Thyroid gland (tissue), 4 donors: ENCODE data around the gene CLDN5. TPM values are rescaled to one million over a fixed set of nuclear protein-coding genes. Genes with fewer than 3 reads are reported as not detected.

Experiments
- DNase-seq, 2 donors: peaks; one replicate each; pipeline ENCODE4 v3.0.0-alpha.2; 2019
- H3K27ac ChIP-seq, 3 donors: fragments of 200-600 bp; sonication (generic); 1 replicate in 2 of 3; 2 replicates in 1 of 3; pipeline ENCODE4 v1.5.1; 2016 to 2019; ENCODE audit warnings: mild to moderate bottlenecking in 1 of 3, moderate library complexity in 1 of 3
- H3K27me3 ChIP-seq: fragments of 200-600 bp; sonication (generic); one replicate; pipeline ENCODE4 v1.5.1; 2019
- H3K36me3 ChIP-seq, 2 donors: fragments of 200-600 bp; sonication (generic); one replicate each; pipeline ENCODE4 v1.5.1; 2016 to 2019
- H3K4me1 ChIP-seq, 2 donors: fragments of 200-600 bp; sonication (generic); one replicate each; pipeline ENCODE4 v1.5.1; 2017 to 2019
- H3K4me3 ChIP-seq, 3 donors: fragments of 200-600 bp; sonication (generic); replicated peaks in 1 of 3; 1 replicate in 2 of 3; 2 replicates in 1 of 3; pipeline ENCODE4 v1.5.1; 2016; ENCODE audit warnings: mild to moderate bottlenecking in 1 of 3
- H3K9me3 ChIP-seq: fragments of 200-600 bp; sonication (generic); one replicate; pipeline ENCODE4 v1.5.1; 2017
- CTCF ChIP-seq, 6 experiments: fragments of 200-600 bp in 3 of 6; fragments of 450-650 bp in 3 of 6; sonication (generic) in 3 of 6; IDR thresholded peaks; one replicate each; pipeline ENCODE4 v1.5.1; 2016 to 2019; ENCODE audit warnings: antibody characterized with exemption in 6 of 6, mild to moderate bottlenecking in 2 of 6, inconsistent platforms in 1 of 6, moderate library complexity in 1 of 6
- POLR2A ChIP-seq, 2 donors: fragments of 450-650 bp; IDR thresholded peaks; one replicate each; pipeline ENCODE4 v1.6.1; 2017; ENCODE audit warnings: antibody characterized with exemption in 2 of 2, mild to moderate bottlenecking in 2 of 2, moderate library complexity in 1 of 2
- WGBS, 2 donors: methylation state at CpG; one replicate each; pipeline ENCODE4 v1.1.5; 2017; 5-methylcytosine and 5-hydroxymethylcytosine counted together
- intact Hi-C: fragments of 100-400 bp; cut with DNase I; formaldehyde crosslinking; loops from one replicate; pipeline ENCODE4 v1.15.1; 2023
- total RNA-seq, 4 donors: library from RNA; depleted of rRNA; stranded (reverse); fragments of >200 nt; gene quantifications; one replicate each; pipeline ENCODE4 v1.2.3, GENCODE V29; 2016

CLDN5 gene
- total RNA-seq, 4 donors from 2014 or later: 71.8 to 303 (median 131) TPM

- 89% methylated on average over 8 of the region's 8 CpGs for WGBS, 2 donors
- H3K4me3 ChIP-seq: no peak overlapping the region
- intact Hi-C loops: no loop called here
These were observed 40.5 kb downstream of the CLDN5 start for GRCh38 chr22:19483481-19484244.

GRCh38 chr22:19482297-19482696 is 41.9 kb downstream of the CLDN5 start:
- Histone ChIP-seq H3K27ac (no peak overlapping the region), H3K9me3 (no peaks in the 10 kb centered on the region), H3K4me1 (peaks cover 13 to 14% of the 10 kb centered on the region in 2 donors), H3K27me3 (no peaks in the 10 kb centered on the region), H3K36me3 (no peaks in the 10 kb centered on the region), H3K4me3 (no peak overlapping the region)
- TF ChIP-seq CTCF (IDR thresholded peaks at IDR 0.05) (no peak), POLR2A (IDR thresholded peaks at IDR 0.05) (no peak)
- intact Hi-C loops: no loop called here
- no peak for DNase-seq
- WGBS, 2 donors: 89 to 92% methylated on average over 9 of the region's 9 CpGs

More at GRCh38 chr22:19483481-19484244, 40.5 kb downstream of the CLDN5 start:
- TF ChIP-seq CTCF (IDR thresholded peaks at IDR 0.05) (no peak), POLR2A (IDR thresholded peaks at IDR 0.05) (no peak)
- no peak for DNase-seq
- Histone ChIP-seq H3K4me1 (peaks cover 4 to 5% of the 10 kb centered on the region in 2 donors), H3K27me3 (no peaks in the 10 kb centered on the region), H3K9me3 (no peaks in the 10 kb centered on the region), H3K36me3 (no peaks in the 10 kb centered on the region), H3K27ac (no peak overlapping the region)

GRCh38 chr22:19480789-19481188 is 43.4 kb downstream of the CLDN5 start:
- H3K4me3 ChIP-seq: no peak overlapping the region
- H3K36me3 ChIP-seq: no peaks in the 10 kb centered on the region
- H3K27me3 ChIP-seq: no peaks in the 10 kb centered on the region
- WGBS, 2 donors: 62 to 65% methylated on average over 10 of the region's 10 CpGs
- TF ChIP-seq CTCF (IDR thresholded peaks at IDR 0.05) (no peak), POLR2A (IDR thresholded peaks at IDR 0.05) (no peak)
- no peak for DNase-seq
- H3K27ac ChIP-seq: no peak overlapping the region
- intact Hi-C loops: no loop called here
- no peaks in the 10 kb centered on the region for H3K9me3 ChIP-seq
- H3K4me1 ChIP-seq: peaks cover 15 to 16% of the 10 kb centered on the region in 2 donors

- Histone ChIP-seq H3K4me3 (peak overlapping the region in 1 of 3 donors; percentile 13), H3K27ac (no peak overlapping the region), H3K27me3 (no peaks in the 10 kb centered on the region), H3K36me3 (peaks cover 0 to 2% of the 10 kb centered on the region in 2 donors), H3K4me1 (peaks cover 15 to 16% of the 10 kb centered on the region in 2 donors), H3K9me3 (no peaks in the 10 kb centered on the region)
- intact Hi-C loops: no loop called here
- TF ChIP-seq POLR2A (IDR thresholded peaks at IDR 0.05) (no peak), CTCF (IDR thresholded peaks at IDR 0.05) (no peak)
- WGBS, 2 donors: 1% methylated on average over 15 of the region's 15 CpGs
- no peak for DNase-seq
These were observed 44.0 kb downstream of the CLDN5 start for GRCh38 chr22:19480173-19480568.
